Dedifferentiated amniotic fluid mesenchymal stem cell (primary cell): ENCODE data around the gene PEX7.
"Not testable (repeated sequence)": the region's sequence is repeated elsewhere in the genome, so short reads cannot be mapped to it uniquely, and the experiment has no call there.

Source experiments
- DNase-seq: peaks from one replicate; pipeline ENCODE4 v3.0.0-alpha.2; 2016; ENCODE audit errors: extremely low spot score

PEX7 gene

GRCh38 chr6:136840276-136841001, 18.0 kb downstream of the PEX7 start:
- no peak for DNase-seq

GRCh38 chr6:136843210-136843609, 20.8 kb downstream of the PEX7 start:
- no peak for DNase-seq

GRCh38 chr6:136846046-136846445, 23.7 kb downstream of the PEX7 start:
- DNase-seq: peak; percentile 55

- DNase-seq: not testable (repeated sequence)
Observed at GRCh38 chr6:136846477-136846876, 24.1 kb downstream of the PEX7 start.

- not testable (repeated sequence) for DNase-seq
Observed at GRCh38 chr6:136849979-136850563, 27.7 kb downstream of the PEX7 start.

GRCh38 chr6:136859430-136859829, 37.0 kb downstream of the PEX7 start:
- no peak for DNase-seq

GRCh38 chr6:136860043-136860442, 37.7 kb downstream of the PEX7 start:
- DNase-seq: no peak

- no peak for DNase-seq
Observed at GRCh38 chr6:136862662-136863061, 40.3 kb downstream of the PEX7 start.

- no peak for DNase-seq
Observed at GRCh38 chr6:136863752-136864151, 41.4 kb downstream of the PEX7 start.

- DNase-seq: no peak
Observed at GRCh38 chr6:136864676-136865075, 42.3 kb downstream of the PEX7 start.

- DNase-seq: no peak
Observed at GRCh38 chr6:136866872-136867416, 44.6 kb downstream of the PEX7 start.

GRCh38 chr6:136869451-136869850, 47.1 kb downstream of the PEX7 start:
- DNase-seq: no peak

GRCh38 chr6:136873748-136874147, 51.4 kb downstream of the PEX7 start:
- no peak for DNase-seq

GRCh38 chr6:136876469-136876868, 54.1 kb downstream of the PEX7 start:
- DNase-seq: not testable (repeated sequence)

- no peak for DNase-seq
Observed at GRCh38 chr6:136880748-136881460, 58.5 kb downstream of the PEX7 start.

- no peak for DNase-seq
Observed at GRCh38 chr6:136886091-136886490, 63.7 kb downstream of the PEX7 start.

- no peak for DNase-seq
Observed at GRCh38 chr6:136887953-136888352, 65.6 kb downstream of the PEX7 start.

GRCh38 chr6:136889271-136890193, 67.1 kb downstream of the PEX7 start:
- no peak for DNase-seq

- DNase-seq: no peak
Observed at GRCh38 chr6:136890194-136890839, 67.9 kb downstream of the PEX7 start.

GRCh38 chr6:136890986-136891385, 68.6 kb downstream of the PEX7 start:
- DNase-seq: no peak

GRCh38 chr6:136893187-136893586, 70.8 kb downstream of the PEX7 start:
- no peak for DNase-seq
